IMR-90 (cell line): Measurements from ENCODE around the gene RIPPLY3. TPM values are rescaled to one million over a fixed set of nuclear protein-coding genes. Genes with fewer than 3 reads are reported as not detected.

Source experiments
- ATAC-seq: fragments of 200-7000 bp; cut with Tn5 transposase; 2 replicates; pipeline ENCODE4 v1.9.1; 2020; ENCODE audit warnings: low read depth, mild to moderate bottlenecking, moderate library complexity
- BruUV-seq: library from RNA; stranded (reverse); fragments of 400-500 nt; replicated peaks from 2 replicates; lab custom pipeline; 2021; lab: Mats Ljungman, UMichigan
- CTCF ChIA-PET: fragments of 300-600 bp; formaldehyde crosslinking; extraction: SDS; loops from one replicate; lab custom pipeline; 2021; ENCODE audit warnings: antibody characterized with exemption; lab: Yijun Ruan, JAX
- POLR2A ChIA-PET: fragments of 300-600 bp; sonication (Branson Sonifier 250); formaldehyde crosslinking; loops from one replicate; lab custom pipeline; 2022; ENCODE audit warnings: antibody characterized with exemption; ENCODE audit not compliant: unreplicated experiment; lab: Charles Lee
- DNase-seq: peaks from one replicate; pipeline ENCODE4 v3.0.0; 2013
- H2AFZ ChIP-seq: replicated peaks from 2 replicates; pipeline ENCODE3; 2013; ENCODE audit warnings: low read length, mild to moderate bottlenecking; ENCODE audit not compliant: poor library complexity
- H2AK5ac ChIP-seq: 2 replicates; pipeline ENCODE4 v1.6.1; 2013; ENCODE audit warnings: low read depth, low read length, inconsistent platforms
- H2AK9ac ChIP-seq: replicated peaks from 2 replicates; pipeline ENCODE3; 2013; ENCODE audit warnings: mild to moderate bottlenecking, low read depth, low read length, moderate library complexity; ENCODE audit not compliant: poor library complexity
- H2BK120ac ChIP-seq: 2 replicates; pipeline ENCODE4 v1.6.1; 2013; ENCODE audit warnings: low read depth, low read length, inconsistent platforms
- H2BK15ac ChIP-seq: 3 replicates; pipeline ENCODE4 v1.6.1; 2013; ENCODE audit warnings: low read depth, low read length, inconsistent platforms
- H2BK20ac ChIP-seq: 2 replicates; pipeline ENCODE4 v1.6.1; 2013; ENCODE audit warnings: low read depth, mild to moderate bottlenecking, inconsistent platforms, low read length, moderate library complexity
- H2BK5ac ChIP-seq: 2 replicates; pipeline ENCODE4 v1.6.1; 2013; ENCODE audit warnings: mild to moderate bottlenecking, low read depth, low read length, inconsistent platforms; ENCODE audit not compliant: poor library complexity, severe bottlenecking
- H3K14ac ChIP-seq: replicated peaks from 2 replicates; pipeline ENCODE4 v1.6.1; 2013; ENCODE audit warnings: low read depth, low read length, inconsistent platforms
- H3K18ac ChIP-seq: 2 replicates; pipeline ENCODE4 v1.6.1; 2013; ENCODE audit warnings: low read depth, low read length, control low read depth
- H3K23ac ChIP-seq: 2 replicates; pipeline ENCODE4 v1.6.1; 2013; ENCODE audit warnings: low read depth, low read length, inconsistent platforms
- H3K27ac ChIP-seq: 2 replicates; pipeline ENCODE4 v1.5.1; 2013; ENCODE audit warnings: mild to moderate bottlenecking, control low read depth, low read length; ENCODE audit not compliant: insufficient read depth
- H3K27me3 ChIP-seq: 2 replicates; pipeline ENCODE4 v1.6.1; 2013; ENCODE audit warnings: low read length; ENCODE audit not compliant: control insufficient read depth, insufficient read depth
- H3K36me3 ChIP-seq: 2 replicates; pipeline ENCODE4 v1.6.1; 2013; ENCODE audit warnings: low read length, mixed read lengths; ENCODE audit not compliant: control insufficient read depth, insufficient read depth
- H3K4ac ChIP-seq: 2 replicates; pipeline ENCODE4 v1.6.1; 2013; ENCODE audit warnings: low read depth, low read length, inconsistent platforms
- H3K4me1 ChIP-seq: 2 replicates; pipeline ENCODE4 v1.6.1; 2013; ENCODE audit warnings: low read length, mixed read lengths; ENCODE audit not compliant: control insufficient read depth, insufficient read depth
- H3K4me2 ChIP-seq: 2 replicates; pipeline ENCODE4 v1.6.1; 2013; ENCODE audit warnings: low read depth, mild to moderate bottlenecking, control low read depth, low read length, moderate library complexity
- H3K4me3 ChIP-seq: 2 replicates; pipeline ENCODE4 v1.5.1; 2013; ENCODE audit warnings: low read depth, mild to moderate bottlenecking, control low read depth, low read length, moderate library complexity; ENCODE audit not compliant: insufficient read depth
- H3K56ac ChIP-seq: 2 replicates; pipeline ENCODE4 v1.6.1; 2013; ENCODE audit warnings: low read length, inconsistent platforms; ENCODE audit not compliant: insufficient read depth; ENCODE audit errors: extremely low read depth
- H3K79me1 ChIP-seq, 2 experiments: 2 replicates each; pipeline ENCODE4 v1.6.1; 2013; ENCODE audit warnings: low read length in 2 of 2, inconsistent platforms in 1 of 2, low read depth in 1 of 2
- H3K9ac ChIP-seq: 2 replicates; pipeline ENCODE4 v1.6.1; 2013; ENCODE audit warnings: low read depth, low read length, control low read depth
- H3K9me1 ChIP-seq: 2 replicates; pipeline ENCODE4 v1.6.1; 2013; ENCODE audit warnings: low read length, inconsistent platforms; ENCODE audit not compliant: insufficient read depth
- H3K9me3 ChIP-seq: 2 replicates; pipeline ENCODE4 v1.6.1; 2013; ENCODE audit warnings: low read length; ENCODE audit not compliant: control insufficient read depth, insufficient read depth
- H4K20me1 ChIP-seq: 2 replicates; pipeline ENCODE4 v1.6.1; 2013; ENCODE audit warnings: low read length, inconsistent platforms; ENCODE audit not compliant: insufficient read depth
- H4K5ac ChIP-seq: 2 replicates; pipeline ENCODE4 v1.6.1; 2013; ENCODE audit warnings: mild to moderate bottlenecking, low read depth, low read length, control low read depth
- H4K8ac ChIP-seq, 2 experiments: 2 replicates each; pipeline ENCODE4 v1.6.1; 2013; ENCODE audit warnings: low read depth in 2 of 2, low read length in 2 of 2, control low read depth in 1 of 2, inconsistent platforms in 1 of 2
- H4K91ac ChIP-seq: 2 replicates; pipeline ENCODE4 v1.6.1; 2013; ENCODE audit warnings: low read depth, low read length, inconsistent platforms; ENCODE audit not compliant: insufficient read depth
- BHLHE40 ChIP-seq: fragments of 150-350 bp; IDR thresholded peaks from 2 replicates; pipeline ENCODE4 v1.6.1; 2016; ENCODE audit warnings: mild to moderate bottlenecking, low read depth, low read length
- CEBPB ChIP-seq: IDR thresholded peaks from 2 replicates; pipeline ENCODE4 v1.6.1; 2012; ENCODE audit warnings: low read depth, low read length, improper control_type of control experiment
- CHD1 ChIP-seq: IDR thresholded peaks from 2 replicates; pipeline ENCODE4 v1.6.1; 2012; ENCODE audit warnings: low read depth, low read length, improper control_type of control experiment
- FOS ChIP-seq: fragments of 150-350 bp; IDR thresholded peaks from 2 replicates; pipeline ENCODE4 v1.6.1; 2016; ENCODE audit warnings: low read depth, low read length
- MAFK ChIP-seq: IDR thresholded peaks from 2 replicates; pipeline ENCODE4 v1.6.1; 2012; ENCODE audit warnings: low read depth, low read length, improper control_type of control experiment
- MAZ ChIP-seq: IDR thresholded peaks from 2 replicates; pipeline ENCODE4 v1.6.1; 2012; ENCODE audit warnings: low read depth, mild to moderate bottlenecking, low read length, improper control_type of control experiment, moderate library complexity, borderline replicate concordance
- MXI1 ChIP-seq: IDR thresholded peaks from 2 replicates; pipeline ENCODE4 v1.6.1; 2012; ENCODE audit warnings: low read depth, mild to moderate bottlenecking, low read length, moderate library complexity, borderline replicate concordance
- NFE2L2 ChIP-seq: fragments of 150-350 bp; IDR thresholded peaks from 2 replicates; pipeline ENCODE4 v1.6.1; 2016; ENCODE audit warnings: low read depth, mild to moderate bottlenecking, low read length
- POLR2A ChIP-seq: IDR thresholded peaks from 2 replicates; pipeline ENCODE4 v1.6.1; 2012; ENCODE audit warnings: mild to moderate bottlenecking, low read depth, low read length
- RAD21 ChIP-seq: IDR thresholded peaks from 2 replicates; pipeline ENCODE4 v1.6.1; 2012; ENCODE audit warnings: low read length, improper control_type of control experiment
- RCOR1 ChIP-seq: IDR thresholded peaks from 2 replicates; pipeline ENCODE4 v1.6.1; 2012; ENCODE audit warnings: mild to moderate bottlenecking, low read length, improper control_type of control experiment; ENCODE audit not compliant: insufficient replicate concordance
- RFX5 ChIP-seq: IDR thresholded peaks from 2 replicates; pipeline ENCODE4 v1.8.0; 2012; ENCODE audit warnings: low read depth, mild to moderate bottlenecking, low read length, moderate library complexity
- SMC3 ChIP-seq: fragments of 150-350 bp; IDR thresholded peaks from 2 replicates; pipeline ENCODE4 v1.6.1; 2016; ENCODE audit warnings: low read depth, mild to moderate bottlenecking, antibody characterized with exemption, low read length, moderate library complexity
- USF2 ChIP-seq: fragments of 150-350 bp; IDR thresholded peaks from 2 replicates; pipeline ENCODE4 v1.6.1; 2017; ENCODE audit warnings: mild to moderate bottlenecking, antibody characterized with exemption, low read length, low read depth
- WGBS, 2 experiments: methylation state at CpG; one replicate each; pipeline versions ENCODE4 v1.1.5 to v1.1.7; 2013; ENCODE audit warnings: missing lambda C conversion rate in 2 of 2; ENCODE audit not compliant: insufficient read length in 1 of 2; ENCODE audit errors: extremely low coverage in 2 of 2; 5-methylcytosine and 5-hydroxymethylcytosine counted together
- dilution Hi-C: fragments of 300-500 bp; cut with HindIII; formaldehyde crosslinking; loops from one replicate; pipeline ENCODE4 v1.14.3; 2018; ENCODE audit warnings: low sequenced_read_pairs; ENCODE audit not compliant: unreplicated experiment
- in situ Hi-C: fragments of 300-500 bp; cut with MboI; formaldehyde crosslinking; loops from 3 replicates; pipeline ENCODE4 v1.14.3; 2019; ENCODE audit warnings: low sequenced_read_pairs, inconsistent platforms, mixed read lengths
- intact Hi-C: fragments of 100-400 bp; cut with micrococcal nuclease; formaldehyde crosslinking; loops from 2 replicates; pipeline ENCODE4 v1.10.0; 2022
- polyA plus RNA-seq, 3 experiments: library from polyadenylated mRNA; depleted of rRNA; stranded (reverse); fragments of >200 nt; gene quantifications; 2 replicates each; pipeline ENCODE4 v1.2.3, GENCODE V29; 2012; ENCODE audit warnings: low replicate concordance in 1 of 3
- total RNA-seq: library from RNA; depleted of rRNA; stranded (reverse); fragments of >200 nt; gene quantifications from 2 replicates; pipeline ENCODE4 v1.2.3, GENCODE V29; 2012
- TF ChIP-seq, protein P1 (sequence below): conservative IDR thresholded peaks from 2 replicates; pipeline ENCODE4 v1.5.1; 2012; ENCODE audit warnings: mild to moderate bottlenecking, low read depth, low read length, improper control_type of control experiment
- TF ChIP-seq, protein P2 (sequence below): fragments of 150-350 bp; IDR thresholded peaks from 2 replicates; pipeline ENCODE4 v1.6.1; 2016; ENCODE audit warnings: low read depth, mild to moderate bottlenecking, low read length, moderate library complexity, borderline replicate concordance

The RIPPLY3 gene
- total and polyA plus RNA-seq, 2 of the 4 experiments (the other 2 are of a cell fraction), result 0.10 TPM; not detected in 1

DNA sequence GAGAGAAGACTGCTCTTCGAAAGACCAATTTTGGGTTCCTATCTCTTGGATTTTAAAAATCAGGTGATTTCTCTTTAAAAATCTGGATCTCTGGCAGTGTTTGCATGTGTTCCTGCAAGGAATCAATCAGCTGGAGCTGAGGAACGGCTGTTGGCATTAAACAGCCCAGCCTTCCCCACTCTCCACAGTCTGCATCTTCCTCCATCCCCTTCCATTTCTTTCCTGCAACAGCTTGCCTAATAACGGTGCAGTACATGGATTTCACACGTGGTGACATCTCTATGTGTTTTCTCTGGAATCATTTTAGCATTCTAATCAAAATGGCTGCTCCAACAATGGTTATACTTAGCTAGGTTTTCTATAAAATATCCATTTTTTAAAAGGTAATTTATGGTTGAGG, 20.0 kb downstream of the RIPPLY3 start:
- TF ChIP-seq BHLHE40 (no peak), RAD21 (no peak), RFX5 (no peak), USF2 (no peak), NFE2L2 (no peak), MAFK (no peak), FOS (no peak), CHD1 (no peak), MAZ (no peak), CEBPB (no peak), POLR2A (no peak), MXI1 (no peak), RCOR1 (no peak), SMC3 (no peak)
- TF ChIP-seq, protein P1, sequence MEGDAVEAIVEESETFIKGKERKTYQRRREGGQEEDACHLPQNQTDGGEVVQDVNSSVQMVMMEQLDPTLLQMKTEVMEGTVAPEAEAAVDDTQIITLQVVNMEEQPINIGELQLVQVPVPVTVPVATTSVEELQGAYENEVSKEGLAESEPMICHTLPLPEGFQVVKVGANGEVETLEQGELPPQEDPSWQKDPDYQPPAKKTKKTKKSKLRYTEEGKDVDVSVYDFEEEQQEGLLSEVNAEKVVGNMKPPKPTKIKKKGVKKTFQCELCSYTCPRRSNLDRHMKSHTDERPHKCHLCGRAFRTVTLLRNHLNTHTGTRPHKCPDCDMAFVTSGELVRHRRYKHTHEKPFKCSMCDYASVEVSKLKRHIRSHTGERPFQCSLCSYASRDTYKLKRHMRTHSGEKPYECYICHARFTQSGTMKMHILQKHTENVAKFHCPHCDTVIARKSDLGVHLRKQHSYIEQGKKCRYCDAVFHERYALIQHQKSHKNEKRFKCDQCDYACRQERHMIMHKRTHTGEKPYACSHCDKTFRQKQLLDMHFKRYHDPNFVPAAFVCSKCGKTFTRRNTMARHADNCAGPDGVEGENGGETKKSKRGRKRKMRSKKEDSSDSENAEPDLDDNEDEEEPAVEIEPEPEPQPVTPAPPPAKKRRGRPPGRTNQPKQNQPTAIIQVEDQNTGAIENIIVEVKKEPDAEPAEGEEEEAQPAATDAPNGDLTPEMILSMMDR, result no peak
- TF ChIP-seq, protein P2, sequence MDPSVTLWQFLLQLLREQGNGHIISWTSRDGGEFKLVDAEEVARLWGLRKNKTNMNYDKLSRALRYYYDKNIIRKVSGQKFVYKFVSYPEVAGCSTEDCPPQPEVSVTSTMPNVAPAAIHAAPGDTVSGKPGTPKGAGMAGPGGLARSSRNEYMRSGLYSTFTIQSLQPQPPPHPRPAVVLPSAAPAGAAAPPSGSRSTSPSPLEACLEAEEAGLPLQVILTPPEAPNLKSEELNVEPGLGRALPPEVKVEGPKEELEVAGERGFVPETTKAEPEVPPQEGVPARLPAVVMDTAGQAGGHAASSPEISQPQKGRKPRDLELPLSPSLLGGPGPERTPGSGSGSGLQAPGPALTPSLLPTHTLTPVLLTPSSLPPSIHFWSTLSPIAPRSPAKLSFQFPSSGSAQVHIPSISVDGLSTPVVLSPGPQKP, result no peak
- Histone ChIP-seq H2BK120ac (no peak overlapping the region), H2AFZ (no peak overlapping the region), H3K9ac (no peak overlapping the region), H3K14ac (no peak overlapping the region), H3K36me3 (no peaks in the 10 kb centered on the region), H3K9me1 (no peaks in the 10 kb centered on the region), H2BK20ac (no peak overlapping the region), H4K5ac (no peak overlapping the region), H3K56ac (no peak overlapping the region), H3K4me3 (no peak overlapping the region), H2BK15ac (no peak overlapping the region), H3K4me1 (no peaks in the 10 kb centered on the region), H2AK9ac (no peak overlapping the region), H3K18ac (no peak overlapping the region), H2BK5ac (no peak overlapping the region), H2AK5ac (no peak overlapping the region), H3K9me3 (no peaks in the 10 kb centered on the region), H3K4me2 (no peak overlapping the region), H3K79me1 (no peaks in the 10 kb centered on the region), H3K27ac (no peak overlapping the region), H3K23ac (no peak overlapping the region), H4K20me1 (no peaks in the 10 kb centered on the region), H3K4ac (no peak overlapping the region), H3K27me3 (peaks cover 16% of the 10 kb centered on the region), H4K91ac (no peak overlapping the region), H4K8ac (no peak overlapping the region)
- ChIA-PET CTCF (interaction anchor here (0.7 to 1.0 kb wide), 2 partner anchors 17 kb away, joined by 3 read pairs; no protein-coding TSS in a partner anchor), POLR2A (no interaction called here)
- DNase-seq, result no peak
- no TSS peak for BruUV-seq
- in situ Hi-C loops, result no loop called here
- no CpG with 5 or more reads among the region's 4 CpGs for WGBS, 2 experiments
- ATAC-seq, result no peak
- dilution Hi-C loops, result no loop called here
- intact Hi-C loops, result no loop called here
